ENCODE measurements around the gene OSTN.
"Not testable (repeated sequence)": the region's sequence is repeated elsewhere in the genome, so short reads cannot be mapped to it uniquely, and the experiment has no call there.

The OSTN gene, protein sequence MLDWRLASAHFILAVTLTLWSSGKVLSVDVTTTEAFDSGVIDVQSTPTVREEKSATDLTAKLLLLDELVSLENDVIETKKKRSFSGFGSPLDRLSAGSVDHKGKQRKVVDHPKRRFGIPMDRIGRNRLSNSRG

DNA sequence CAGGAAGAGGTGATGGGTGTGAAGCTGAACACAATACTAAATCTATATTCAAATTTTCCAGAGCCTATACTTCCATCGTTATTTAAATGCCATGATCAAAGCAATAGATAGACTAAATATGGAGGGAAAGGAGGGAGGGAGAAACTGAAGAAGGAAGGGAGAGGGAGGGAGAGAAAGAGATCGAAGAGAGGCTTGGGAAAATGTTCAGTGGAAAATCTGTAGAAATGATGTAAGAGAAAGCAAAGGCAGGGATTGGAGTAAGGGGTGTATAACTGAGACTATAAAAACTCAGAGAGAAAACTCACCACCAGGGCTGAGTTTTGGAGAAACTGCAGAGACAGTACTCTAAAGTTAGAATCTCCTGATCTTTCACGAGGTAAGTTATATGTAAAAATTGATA, at the start of gene OSTN:
TSS of gene OSTN (plus strand) at position 310 of the 400 bp plus-strand sequence. CDS start 13,292 bp downstream, outside the sequence.
- no peak for DNase-seq (ENCODE audit: low read depth in 1 of 2, low spot score in 1 of 2)

DNA sequence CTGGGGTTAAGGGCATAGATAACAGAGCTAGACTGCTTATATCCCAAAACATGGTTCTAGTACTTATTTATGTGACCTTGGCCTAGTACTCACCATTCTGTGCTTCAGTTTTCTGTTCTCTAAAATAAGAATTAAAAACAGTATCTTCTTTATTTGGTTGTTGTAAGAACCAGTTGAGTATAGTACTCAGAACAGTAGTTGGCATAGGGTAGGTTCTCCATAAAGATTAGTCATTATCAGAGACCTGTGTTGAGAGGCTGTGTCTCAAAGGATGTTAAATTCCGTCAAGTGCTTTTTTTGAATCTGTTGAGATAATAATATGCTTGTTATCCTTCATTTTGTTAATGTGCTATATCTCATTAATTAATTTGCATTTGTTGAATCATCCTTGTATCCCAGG, 47.4 kb upstream of the OSTN start:
- no peak for DNase-seq (ENCODE audit: low read depth in 1 of 2, low spot score in 1 of 2)

DNA sequence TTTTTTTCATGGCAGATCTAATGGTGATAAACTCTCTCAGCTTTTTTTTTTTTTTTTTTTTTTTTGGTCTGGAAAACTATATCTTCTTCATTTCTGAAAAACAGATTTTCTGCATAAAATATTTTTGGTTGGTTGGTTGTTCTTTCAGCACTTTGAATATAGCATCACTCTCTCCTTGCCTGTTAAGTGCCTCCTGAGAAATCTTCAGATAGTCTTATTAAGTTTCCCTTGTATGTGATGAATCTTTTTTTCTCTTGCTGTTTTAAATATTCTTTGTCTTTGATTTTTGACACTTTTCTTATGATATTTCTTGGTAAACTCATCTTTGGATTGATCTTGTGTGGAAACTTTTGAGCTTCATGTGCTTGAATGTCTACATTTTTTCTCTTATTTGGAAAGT, 44.2 kb upstream of the OSTN start:
- no peak for DNase-seq (ENCODE audit: low read depth in 1 of 2, low spot score in 1 of 2)

DNA sequence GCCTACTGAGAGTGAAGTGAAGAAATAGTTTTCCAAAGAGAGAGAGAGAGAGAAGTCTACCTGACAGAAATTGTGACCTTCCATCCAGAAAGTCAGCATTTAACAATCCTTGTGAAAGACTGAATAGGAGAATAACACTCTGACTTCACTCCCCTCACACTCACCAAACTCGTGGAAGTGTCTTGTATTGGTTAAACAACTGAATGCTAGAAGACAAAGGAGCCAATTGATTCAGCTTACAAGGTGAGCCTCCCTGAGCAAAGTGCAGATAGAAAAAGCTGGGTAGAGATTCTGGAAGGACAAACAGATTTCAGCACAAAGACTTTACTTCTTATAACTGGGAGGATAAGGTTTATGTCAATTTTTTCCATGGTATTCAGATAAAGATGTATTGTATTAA, 40.8 kb upstream of the OSTN start:
- DNase-seq (ENCODE audit: low read depth in 1 of 2, low spot score in 1 of 2) = no peak

DNA sequence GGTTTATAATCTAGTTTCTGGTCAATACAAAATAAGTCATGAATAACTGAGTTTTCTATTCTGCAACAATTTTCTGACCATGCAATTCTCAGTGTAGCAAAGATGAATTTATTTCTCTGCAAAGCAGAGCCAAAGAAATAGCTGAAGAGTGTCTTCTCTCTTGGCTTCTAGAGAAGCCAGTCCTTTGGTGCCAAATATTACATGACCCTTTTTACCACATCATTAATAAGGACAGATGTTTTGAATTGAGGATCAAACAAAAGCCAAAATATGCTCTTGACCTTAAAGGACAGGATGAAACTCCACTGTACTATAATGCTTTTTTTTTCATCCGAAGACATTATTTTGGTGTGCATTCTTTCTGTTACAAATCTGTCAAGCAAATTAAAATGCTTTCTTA, 40.2 kb upstream of the OSTN start:
- DNase-seq (ENCODE audit: low read depth in 1 of 2, low spot score in 1 of 2) = no peak

DNA sequence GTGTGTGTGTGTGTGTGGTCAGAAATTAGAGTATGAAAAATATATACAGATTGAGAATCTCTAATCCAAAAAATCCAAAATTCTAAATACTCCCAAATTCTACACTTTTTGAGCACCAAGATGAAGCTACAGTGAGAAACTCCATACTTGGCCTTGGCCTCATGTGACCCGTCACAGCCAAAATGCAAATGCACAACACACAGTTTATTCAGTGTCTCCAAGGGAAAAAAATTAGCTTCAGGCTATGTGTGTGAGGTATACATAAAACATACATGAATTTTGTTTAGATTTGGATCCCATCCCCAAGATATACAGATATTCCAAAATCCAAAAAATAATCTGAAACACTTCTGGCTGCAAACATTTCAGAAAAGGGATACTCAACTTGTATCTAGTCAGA, 33.2 kb upstream of the OSTN start:
- no peak for DNase-seq (ENCODE audit: low read depth in 1 of 2, low spot score in 1 of 2)

DNA sequence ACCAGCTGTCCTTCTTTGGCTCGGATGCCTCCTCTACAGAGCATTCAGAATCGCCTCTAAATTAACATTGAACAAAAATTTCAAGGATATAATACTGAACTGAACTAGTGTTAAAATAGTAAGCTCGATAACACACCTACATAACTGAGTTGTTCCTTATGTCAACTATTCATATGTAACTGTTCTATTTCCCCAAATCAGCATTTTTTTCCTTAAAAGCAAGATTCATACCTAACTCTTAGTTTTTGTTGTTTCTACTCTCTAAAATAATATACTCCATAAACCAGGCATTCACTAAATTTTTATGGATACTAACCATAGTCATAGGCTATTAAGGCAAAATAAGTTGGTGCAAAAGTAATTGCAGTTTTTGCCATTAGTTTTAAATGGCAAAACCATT, 32.7 kb upstream of the OSTN start:
- DNase-seq (ENCODE audit: low read depth in 1 of 2, low spot score in 1 of 2) = no peak

DNA sequence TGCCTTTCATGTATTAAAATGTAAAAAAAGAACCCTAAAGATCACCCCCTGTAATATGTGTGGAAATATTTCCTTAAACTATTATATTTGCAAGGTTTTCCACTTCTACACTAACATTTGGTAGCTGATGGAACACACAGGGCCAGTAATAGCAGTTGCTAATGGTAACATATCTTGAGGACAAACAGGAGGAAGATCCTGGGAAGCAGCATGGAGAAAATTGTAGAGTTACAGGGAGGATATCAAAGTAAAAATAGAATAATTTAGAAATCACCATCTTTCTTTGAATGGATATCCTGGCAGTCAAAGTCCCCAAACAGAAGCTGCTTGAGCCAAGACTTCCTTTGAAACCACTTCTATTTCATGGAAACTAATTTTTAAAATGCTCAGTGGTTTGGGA, 29.5 kb upstream of the OSTN start:
- DNase-seq (ENCODE audit: low read depth in 1 of 2, low spot score in 1 of 2) = no peak

DNA sequence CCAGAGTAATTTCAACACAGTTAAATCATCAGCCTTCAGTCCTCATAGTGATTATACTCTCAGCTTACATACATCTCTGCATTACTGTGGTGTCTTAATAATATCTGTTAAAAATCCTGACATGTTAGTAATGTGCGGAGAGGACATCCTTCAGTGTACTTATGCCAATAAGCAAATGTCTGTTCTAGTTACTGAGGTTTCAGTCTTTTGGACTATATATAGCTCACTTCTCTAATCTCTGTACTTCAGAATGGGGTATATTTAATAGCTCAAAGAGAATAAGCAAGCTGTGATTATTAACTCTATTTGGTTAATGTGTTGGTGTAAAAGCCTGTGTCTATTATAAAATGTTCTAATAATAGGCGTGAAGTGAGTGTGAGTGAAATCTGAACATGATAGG, 28.9 kb upstream of the OSTN start:
- no peak for DNase-seq (ENCODE audit: low read depth in 1 of 2, low spot score in 1 of 2)

DNA sequence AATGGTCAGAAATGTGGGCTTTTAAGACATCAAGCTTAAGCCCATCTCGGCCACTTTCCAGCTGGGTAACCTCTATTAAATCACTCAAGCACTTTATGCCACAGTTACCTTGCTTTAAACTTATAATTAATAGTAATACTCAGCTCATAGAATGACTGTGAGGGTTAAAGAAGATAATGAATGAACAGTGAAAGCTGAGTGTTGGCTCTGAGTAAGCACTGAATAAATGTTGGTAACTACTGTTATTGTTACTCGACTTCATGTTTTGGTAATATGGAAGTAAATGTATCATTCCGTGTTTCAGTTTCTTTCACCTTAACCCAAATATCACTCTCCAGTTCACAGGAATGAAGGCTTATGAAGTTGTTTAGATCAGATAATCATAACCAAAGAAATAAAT, 23.9 kb upstream of the OSTN start:
- DNase-seq (ENCODE audit: low read depth in 1 of 2, low spot score in 1 of 2) = no peak

DNA sequence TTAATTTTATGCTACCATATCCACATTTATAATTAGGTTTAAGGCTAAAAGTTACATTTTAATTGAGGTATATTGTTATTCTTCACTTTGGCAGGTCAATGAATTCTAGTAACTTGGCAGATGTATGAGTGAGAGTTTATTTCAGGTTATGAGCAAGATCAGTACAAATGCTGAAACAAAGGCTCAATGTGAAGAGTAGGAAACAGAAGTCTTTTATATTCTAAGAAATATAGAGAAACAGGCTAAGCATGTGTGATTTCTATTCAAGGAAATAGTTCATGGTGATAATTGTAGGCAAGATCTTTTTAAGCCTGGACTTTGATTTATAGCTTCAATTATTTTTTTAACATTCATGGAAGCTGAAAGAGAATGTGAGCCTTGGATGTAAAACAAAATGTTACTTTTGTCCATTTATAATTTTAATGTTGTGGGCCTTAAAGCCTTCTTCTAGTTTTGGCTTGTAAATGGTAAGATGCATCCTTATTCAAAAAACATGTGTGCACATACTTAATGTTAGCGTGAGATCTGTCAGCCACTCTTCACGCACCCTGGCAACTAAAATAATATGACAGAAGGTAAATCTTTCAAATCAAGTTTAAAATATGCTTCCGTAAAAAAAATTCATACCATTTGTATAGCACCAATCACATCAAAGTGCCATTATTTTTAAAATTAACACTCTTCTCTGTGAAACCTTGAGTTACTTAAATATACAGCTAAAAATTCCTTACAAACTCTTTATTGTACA, 22.8 kb upstream of the OSTN start:
- no peak for DNase-seq (ENCODE audit: low read depth in 1 of 2, low spot score in 1 of 2)

DNA sequence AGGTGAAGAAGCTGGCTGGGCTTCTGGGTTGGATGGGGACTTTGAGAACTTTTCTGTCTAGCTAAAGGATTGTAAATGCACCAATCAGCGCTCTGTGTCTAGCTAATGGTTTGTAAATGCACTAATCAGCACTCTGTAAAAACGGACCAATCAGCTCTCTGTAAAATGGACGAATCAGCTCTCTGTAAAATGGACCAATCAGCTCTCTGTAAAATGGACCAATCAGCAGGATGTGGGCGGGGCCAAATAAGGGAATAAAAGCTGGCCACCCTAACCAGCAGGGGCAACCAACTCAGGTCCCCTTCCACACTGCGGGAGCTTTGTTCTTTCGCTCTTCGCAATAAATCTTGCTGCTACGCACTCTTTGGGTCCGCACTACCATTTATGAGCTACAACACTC, 13.7 kb upstream of the OSTN start:
- DNase-seq (ENCODE audit: low read depth in 1 of 2, low spot score in 1 of 2) = not testable (repeated sequence)

DNA sequence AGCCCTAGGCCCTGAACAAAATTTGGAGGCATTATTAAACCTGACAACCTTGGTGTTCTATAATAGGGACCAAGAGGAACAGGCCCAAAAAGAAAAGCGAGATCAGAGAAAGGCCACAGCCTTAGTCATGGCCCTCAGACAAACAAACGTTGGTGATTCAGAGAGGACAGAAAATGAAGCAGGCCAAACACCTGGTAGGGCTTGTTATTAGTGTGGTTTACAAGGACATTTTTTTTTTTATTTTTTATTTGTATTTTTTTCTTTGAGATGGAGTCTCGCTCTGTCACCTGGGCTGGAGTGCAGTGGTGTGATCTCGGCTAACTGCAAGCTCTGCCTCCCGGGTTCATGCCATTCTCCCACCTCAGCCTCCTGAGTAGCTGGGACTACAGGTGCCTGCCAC, 10.8 kb upstream of the OSTN start:
- DNase-seq (ENCODE audit: low read depth in 1 of 2, low spot score in 1 of 2) = not testable (repeated sequence)

DNA sequence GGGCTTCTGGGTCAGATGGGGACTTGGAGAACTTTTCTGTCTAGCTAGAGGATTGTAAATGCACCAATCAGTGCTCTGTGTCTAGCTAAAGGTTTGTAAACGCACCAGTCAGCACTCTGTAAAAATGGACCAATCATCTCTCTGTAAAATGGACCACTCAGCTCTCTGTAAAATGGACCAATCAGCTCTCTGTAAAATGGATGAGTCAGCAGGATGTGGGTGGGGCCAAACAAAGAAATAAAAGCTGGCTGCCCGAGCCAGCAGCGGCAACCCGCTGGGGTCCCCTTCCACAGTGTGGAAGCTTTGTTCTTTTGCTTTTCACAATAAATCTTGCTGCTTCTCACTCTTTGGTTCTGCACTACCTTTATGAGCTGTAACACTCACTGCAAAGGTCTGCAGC, 6.8 kb upstream of the OSTN start:
- not testable (repeated sequence) for DNase-seq (ENCODE audit: low read depth in 1 of 2, low spot score in 1 of 2)

DNA sequence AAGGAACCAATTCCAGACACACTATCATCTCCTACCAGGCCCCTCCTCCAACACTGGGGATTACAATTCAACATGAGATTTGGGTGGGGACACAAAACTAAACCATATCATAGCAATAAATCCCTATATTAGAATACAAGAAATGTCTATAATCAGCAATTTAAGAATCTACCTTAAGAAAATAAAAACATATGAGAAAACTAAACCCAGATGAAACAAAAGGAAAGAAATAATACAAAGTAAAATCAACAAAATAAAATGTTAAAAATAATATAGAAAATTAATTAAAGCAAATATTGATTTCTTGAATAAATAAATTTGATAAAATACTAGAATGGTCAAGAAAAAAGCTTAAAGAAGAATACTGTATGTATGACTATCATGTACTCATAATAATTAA, 6.1 kb upstream of the OSTN start:
- no peak for DNase-seq (ENCODE audit: low read depth in 1 of 2, low spot score in 1 of 2)

DNA sequence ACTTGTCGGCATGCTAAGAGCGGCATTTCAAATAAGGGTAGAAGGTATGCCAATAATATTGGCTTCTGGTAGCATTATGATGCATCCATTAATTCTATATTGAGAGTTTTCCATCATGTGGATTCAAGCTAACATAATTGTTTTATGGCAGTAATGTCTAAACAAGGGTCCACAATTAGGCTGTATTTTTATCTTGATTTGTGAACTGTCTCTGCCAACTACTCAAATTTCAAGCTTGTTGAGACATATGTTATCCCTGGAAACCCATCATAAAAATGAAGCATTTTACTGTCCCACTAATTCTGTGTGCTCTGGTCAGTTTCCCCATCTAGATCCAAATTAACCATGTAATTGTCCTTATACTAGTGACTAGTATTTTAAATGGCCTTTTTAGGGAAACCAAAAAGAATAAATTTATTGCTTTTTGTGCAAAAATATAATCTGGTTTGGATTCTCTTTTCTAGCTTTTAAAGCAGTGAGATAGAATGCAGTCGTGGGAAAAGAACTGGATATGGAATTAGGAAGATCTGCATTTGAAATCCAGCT, 1.2 kb upstream of the OSTN start:
- DNase-seq (ENCODE audit: low read depth in 1 of 2, low spot score in 1 of 2) = no peak

DNA sequence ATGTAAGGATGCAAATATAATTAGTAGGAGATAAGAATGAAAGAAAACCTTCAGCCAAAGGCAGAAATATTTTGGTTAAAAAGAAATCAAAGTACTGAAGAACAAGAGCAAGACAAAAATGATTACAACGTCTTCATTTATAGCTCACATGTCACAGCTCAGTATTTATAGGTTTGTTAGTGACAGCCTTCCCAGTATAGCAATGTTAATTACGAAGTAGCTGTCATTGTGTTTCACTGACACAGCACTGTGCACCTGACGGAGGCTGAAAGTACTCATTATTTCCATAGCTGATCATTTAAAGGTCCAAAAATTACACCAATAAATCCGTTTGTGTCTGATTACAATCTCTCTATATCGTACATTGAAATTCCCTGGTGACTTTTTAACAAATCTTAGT, 561 bp upstream of the OSTN start:
- DNase-seq (ENCODE audit: low read depth in 1 of 2, low spot score in 1 of 2) = no peak

DNA sequence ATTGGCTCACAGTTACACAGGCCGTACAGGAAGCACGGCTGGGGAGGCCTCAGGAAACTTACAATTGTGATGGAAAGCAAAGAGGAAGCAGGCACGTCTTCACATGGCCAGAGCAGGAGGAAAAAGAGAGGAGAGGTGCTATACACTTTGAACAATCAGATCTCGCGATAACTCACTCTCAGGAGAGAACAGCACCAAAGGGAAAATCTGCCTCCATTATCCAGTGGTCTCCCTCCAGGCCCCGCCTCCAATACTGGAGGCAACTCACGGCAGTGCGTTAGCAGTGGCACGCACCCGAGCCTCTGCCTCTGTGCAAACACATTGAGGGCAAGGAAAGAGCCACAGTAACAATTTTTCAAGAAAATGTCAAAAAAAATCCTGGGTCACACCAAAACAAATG, 11.0 kb downstream of the OSTN start:
- DNase-seq (ENCODE audit: low read depth in 1 of 2, low spot score in 1 of 2) = no peak

DNA sequence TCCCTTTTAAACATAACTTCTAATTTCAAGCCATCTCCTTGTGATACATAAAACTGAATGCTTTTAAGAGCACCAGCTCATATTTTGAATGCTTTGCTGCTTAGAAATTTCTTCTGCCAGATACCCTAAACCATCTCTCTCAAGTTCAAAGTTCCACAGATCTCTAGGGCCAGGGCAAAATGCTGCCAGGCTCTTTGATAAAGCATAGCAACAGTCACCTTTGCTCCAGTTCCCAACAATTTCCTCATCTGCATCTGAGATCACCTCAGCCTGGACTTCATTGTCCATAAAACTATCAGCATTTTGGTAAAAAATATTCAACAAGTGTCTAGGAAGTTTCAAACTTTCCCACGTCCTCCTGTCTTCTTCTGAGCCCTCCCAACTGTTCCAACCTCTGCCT, 17.5 kb downstream of the OSTN start:
- no peak for DNase-seq (ENCODE audit: low read depth in 1 of 2, low spot score in 1 of 2)

DNA sequence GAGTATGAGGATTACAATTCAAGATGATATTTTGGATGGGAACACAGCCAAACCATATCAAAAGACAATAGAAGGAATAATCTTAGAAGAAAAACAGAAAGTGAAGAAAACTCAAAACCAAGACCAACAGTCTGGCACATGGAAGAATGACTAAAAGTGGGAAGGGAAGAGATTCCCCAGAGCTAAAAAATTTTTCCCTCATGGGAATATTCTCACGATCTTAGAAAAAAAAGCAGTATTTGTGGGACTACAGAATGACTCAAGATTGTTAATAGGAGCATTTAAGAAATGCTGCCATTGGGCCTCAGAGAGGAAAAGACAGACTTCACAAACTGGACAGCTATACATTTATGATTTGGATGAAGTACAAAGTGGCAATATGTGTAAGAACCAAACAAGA, 18.3 kb downstream of the OSTN start:
- no peak for DNase-seq (ENCODE audit: low read depth in 1 of 2, low spot score in 1 of 2)

DNA sequence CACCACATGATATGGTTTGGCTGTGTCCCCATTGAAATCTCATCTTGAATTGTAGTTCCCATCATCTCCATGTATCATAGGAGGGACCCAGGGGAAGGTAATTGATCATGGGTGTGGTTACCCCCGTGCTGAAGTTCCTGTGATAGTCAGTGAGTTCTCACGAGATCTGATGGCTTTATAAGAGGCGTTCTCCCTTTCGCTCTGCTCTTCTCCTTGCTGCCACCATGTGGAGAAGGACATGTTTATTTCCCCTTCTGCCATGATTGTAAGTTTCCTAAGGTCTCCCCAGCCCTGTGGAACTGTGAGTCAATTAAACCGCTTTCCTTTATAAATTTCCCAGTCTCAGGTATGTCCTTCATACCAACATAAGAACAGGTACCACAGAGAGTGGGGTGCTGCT, 21.9 kb downstream of the OSTN start:
- DNase-seq (ENCODE audit: low read depth in 1 of 2, low spot score in 1 of 2) = no peak

DNA sequence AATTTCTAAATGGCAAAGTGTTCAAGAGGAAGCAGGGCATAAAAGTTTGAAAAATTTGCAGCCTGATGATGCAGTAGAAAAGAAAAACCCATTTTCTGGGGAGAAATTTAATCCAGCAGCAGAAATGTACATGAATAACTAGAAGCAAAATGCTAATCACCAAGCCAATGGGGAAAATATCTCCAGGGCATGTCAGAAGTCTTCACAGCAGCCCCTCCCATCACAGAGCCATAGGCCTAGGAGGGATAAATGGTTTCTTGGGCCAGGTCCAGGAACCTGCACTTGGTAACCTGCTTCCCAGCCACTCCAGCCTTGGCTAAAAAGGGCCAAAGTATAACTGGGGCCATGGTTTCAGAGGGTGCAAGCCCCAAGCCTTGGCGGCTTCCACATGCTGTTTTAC, 22.6 kb downstream of the OSTN start:
- no peak for DNase-seq (ENCODE audit: low read depth in 1 of 2, low spot score in 1 of 2)

DNA sequence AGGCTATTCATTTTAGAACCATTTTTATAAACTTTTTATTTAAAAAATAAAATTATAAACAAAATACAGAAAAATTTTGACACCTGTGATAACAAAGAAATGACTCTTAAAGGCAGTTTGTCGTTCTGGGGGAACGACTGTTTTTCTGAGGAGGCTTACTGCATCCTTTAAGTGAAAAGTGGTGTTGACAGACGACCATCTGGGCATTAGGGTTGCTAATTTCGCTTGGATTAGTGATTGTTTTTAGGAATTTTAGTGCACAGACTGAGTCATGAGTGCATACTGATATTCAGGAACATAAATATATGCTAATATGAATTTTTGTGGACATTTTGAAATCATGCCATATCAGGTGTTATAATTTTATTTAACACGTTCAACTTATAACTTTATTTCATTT, 28.5 kb downstream of the OSTN start:
- no peak for DNase-seq (ENCODE audit: low read depth in 1 of 2, low spot score in 1 of 2)
